Activated T-helper 1 cell treated with anti-CD3 and anti-CD28 coated beads, Interleukin-12 subunit alpha, Interleukin-12 subunit beta, Interleukin-2, Interleukin-4 antibody, amounts not matched to agents 30 ng/mL and 10 ng/mL and 1 ng/mL, durations not matched to agents 14 hours and 24 hours and 36 hours (primary cell): ENCODE measurements around the gene ARL6IP6. TPM values are rescaled to one million over a fixed set of nuclear protein-coding genes. Genes with fewer than 3 reads are reported as not detected.
"Not testable (repeated sequence)": the region's sequence is repeated elsewhere in the genome, so short reads cannot be mapped to it uniquely, and the experiment has no call there.

Experiments used
- DNase-seq: peaks from one replicate; pipeline ENCODE4 v3.0.0; 2021; ENCODE audit warnings: low spot score
- H3K27ac Mint-ChIP-seq: one replicate; pipeline ENCODE4 v1.8.0; 2021; ENCODE audit warnings: mild to moderate bottlenecking, mixed read lengths
- H3K27me3 Mint-ChIP-seq: one replicate; pipeline ENCODE4 v1.8.0; 2022; ENCODE audit warnings: mild to moderate bottlenecking, moderate library complexity, mixed read lengths; ENCODE audit not compliant: insufficient read depth
- H3K36me3 Mint-ChIP-seq: one replicate; pipeline ENCODE4 v1.8.0; 2021; ENCODE audit warnings: low read depth, mixed read lengths
- H3K4me1 Mint-ChIP-seq: one replicate; pipeline ENCODE4 v1.8.0; 2021; ENCODE audit warnings: low read depth, mixed read lengths
- H3K4me3 Mint-ChIP-seq: one replicate; pipeline ENCODE4 v1.8.0; 2021; ENCODE audit warnings: mild to moderate bottlenecking, moderate library complexity, mixed read lengths
- H3K9me3 Mint-ChIP-seq: one replicate; pipeline ENCODE4 v1.8.0; 2021; ENCODE audit warnings: mixed read lengths
- intact Hi-C: fragments of 100-400 bp; cut with micrococcal nuclease; formaldehyde crosslinking; loops from one replicate; pipeline ENCODE4 v1.15.1; 2024
- total RNA-seq: library from RNA; stranded (reverse); gene quantifications from 2 replicates; pipeline ENCODE4 v1.2.3, GENCODE V29; 2022

The ARL6IP6 gene
- total RNA-seq, 1 donor from 2014 or later = 31.7 TPM

GRCh38 chr2:152708742-152709141 is 9.7 kb upstream of the ARL6IP6 start:
- DNase-seq = no peak
- intact Hi-C loops = no loop called here
- Mint-ChIP-seq H3K27me3 (no peaks in the 10 kb centered on the region), H3K4me1 (peaks cover 31% of the 10 kb centered on the region), H3K4me3 (no peak overlapping the region), H3K9me3 (no peaks in the 10 kb centered on the region), H3K36me3 (peaks cover 57% of the 10 kb centered on the region), H3K27ac (no peak overlapping the region)

- no peaks in the 10 kb centered on the region for H3K27me3 Mint-ChIP-seq
- intact Hi-C loops = no loop called here
- peaks cover 66% of the 10 kb centered on the region for H3K36me3 Mint-ChIP-seq
- peaks cover 43% of the 10 kb centered on the region for H3K4me1 Mint-ChIP-seq
- no peak overlapping the region for H3K27ac Mint-ChIP-seq
- no peak overlapping the region for H3K4me3 Mint-ChIP-seq
- DNase-seq = no peak
- no peaks in the 10 kb centered on the region for H3K9me3 Mint-ChIP-seq
These were observed 7.7 kb upstream of the ARL6IP6 start for GRCh38 chr2:152710713-152711112.

DNA sequence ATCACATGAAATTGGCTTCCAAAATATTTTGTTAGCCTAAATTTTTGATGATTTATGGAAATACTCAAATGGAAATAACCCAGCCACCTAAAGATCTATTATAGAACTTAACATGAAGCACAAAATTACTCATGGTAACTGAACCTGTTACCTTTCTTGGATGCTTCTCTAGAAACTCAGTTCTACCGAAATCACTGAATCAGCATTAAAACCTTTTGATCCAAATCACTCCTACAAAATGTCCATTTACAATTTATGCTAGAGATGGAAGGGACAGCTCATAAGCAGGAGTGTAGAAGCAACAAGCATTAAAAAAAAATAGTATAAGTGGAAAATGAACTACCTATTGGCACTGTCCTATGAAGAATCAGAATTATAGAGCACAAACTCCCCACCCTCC is 3.3 kb upstream of the ARL6IP6 start:
- no peak for DNase-seq
- peak overlapping the region; percentile 72 for H3K27ac Mint-ChIP-seq
- peaks cover 52% of the 10 kb centered on the region for H3K36me3 Mint-ChIP-seq
- H3K4me1 Mint-ChIP-seq = peaks cover 56% of the 10 kb centered on the region
- H3K4me3 Mint-ChIP-seq = peak overlapping the region; percentile 69
- intact Hi-C loops = loop anchor here (5.0 kb wide), 2 partner anchors 33 to 1428 kb away; partner anchors contain the start of gene NMI
- no peaks in the 10 kb centered on the region for H3K9me3 Mint-ChIP-seq
- H3K27me3 Mint-ChIP-seq = peaks cover 1% of the 10 kb centered on the region

- Mint-ChIP-seq H3K36me3 (peaks cover 44% of the 10 kb centered on the region), H3K27ac (peak overlapping the region; percentile 97), H3K4me3 (peak overlapping the region; percentile 100), H3K9me3 (no peaks in the 10 kb centered on the region), H3K27me3 (peaks cover 1% of the 10 kb centered on the region), H3K4me1 (peaks cover 55% of the 10 kb centered on the region)
- no peak for DNase-seq
- intact Hi-C loops = loop anchor here (2.0 to 5.0 kb wide), 4 partner anchors 34 to 1429 kb away; partner anchors contain the start of gene NMI
These were observed 2.5 kb upstream of the ARL6IP6 start for GRCh38 chr2:152715854-152716428.

- intact Hi-C loops = loop anchor here (1.0 to 5.0 kb wide), 9 partner anchors 23 to 1430 kb away; partner anchors contain the start of genes ARL5A, FMNL2, NMI and STAM2
- Mint-ChIP-seq H3K4me1 (peaks cover 57% of the 10 kb centered on the region), H3K36me3 (peaks cover 43% of the 10 kb centered on the region)
These were observed 1.6 kb upstream of the ARL6IP6 start for GRCh38 chr2:152716805-152717227.

GRCh38 chr2:152717228-152718075 is 968 bp upstream of the ARL6IP6 start, which contains the start of gene PRPF40A:
TSS of gene PRPF40A (minus strand) at chr2:152717461. CDS start at chr2:152717439, 22 bp downstream.
- no peaks in the 10 kb centered on the region for H3K9me3 Mint-ChIP-seq
- intact Hi-C loops = loop anchor here (1.0 to 5.0 kb wide), 10 partner anchors 23 to 1430 kb away; partner anchors contain the start of genes ARL5A, FMNL2, NMI and STAM2
- H3K4me1 Mint-ChIP-seq = peaks cover 56% of the 10 kb centered on the region
- H3K4me3 Mint-ChIP-seq = peak within 1 kb of the TSS; percentile 100
- peak within 1 kb of the TSS; percentile 97 for H3K27ac Mint-ChIP-seq
- peaks cover 42% of the 10 kb centered on the region for H3K36me3 Mint-ChIP-seq
- peak; percentile 98 for DNase-seq
- H3K27me3 Mint-ChIP-seq = peaks cover 1% of the 10 kb centered on the region

More at GRCh38 chr2:152716805-152717227, 1.6 kb upstream of the ARL6IP6 start:
- peak; percentile 17 for DNase-seq
- H3K4me3 Mint-ChIP-seq = peak overlapping the region; percentile 100
- peaks cover 1% of the 10 kb centered on the region for H3K27me3 Mint-ChIP-seq
- H3K9me3 Mint-ChIP-seq = no peaks in the 10 kb centered on the region
- H3K27ac Mint-ChIP-seq = peak overlapping the region; percentile 97

DNA sequence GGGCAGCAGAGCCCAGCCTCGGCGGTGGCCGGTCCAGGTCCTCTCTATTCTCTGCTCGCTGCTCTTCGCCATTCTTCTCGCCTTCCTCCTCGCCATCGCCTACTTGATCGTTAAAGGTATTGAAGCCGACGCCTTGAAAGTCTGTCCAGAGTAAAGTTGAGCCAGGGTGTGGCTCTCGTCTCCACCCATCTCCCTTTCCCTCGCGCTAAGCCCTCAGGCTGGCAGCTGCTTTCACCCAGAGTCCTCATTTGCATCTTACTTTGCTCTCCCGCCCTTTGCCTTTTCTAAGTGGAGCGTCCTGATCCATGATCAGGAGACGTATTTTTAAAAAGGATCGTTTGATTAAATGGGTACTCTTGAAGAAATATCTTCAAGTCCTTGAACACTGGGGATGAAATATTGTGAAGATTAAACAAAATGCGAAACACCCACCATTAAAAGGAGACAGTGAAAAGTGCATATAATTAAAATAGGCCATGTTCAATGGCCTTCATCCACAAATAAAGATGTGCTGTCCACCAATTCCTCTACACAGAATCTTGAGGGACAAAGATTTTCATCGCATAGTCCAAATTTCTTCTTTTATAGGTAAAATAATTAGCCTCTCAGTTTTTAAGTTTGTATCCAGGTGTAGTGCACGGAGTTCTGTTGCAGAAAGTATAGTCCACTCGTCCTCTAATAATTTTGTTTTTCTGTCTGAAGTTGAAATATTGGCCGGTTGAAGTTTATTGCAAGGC is 657 bp downstream of the ARL6IP6 start:
- Mint-ChIP-seq H3K4me3 (peak overlapping the region; percentile 100), H3K27ac (peak overlapping the region; percentile 97), H3K9me3 (no peaks in the 10 kb centered on the region), H3K36me3 (peaks cover 35% of the 10 kb centered on the region), H3K4me1 (peaks cover 57% of the 10 kb centered on the region), H3K27me3 (peaks cover 1% of the 10 kb centered on the region)
- DNase-seq = no peak
- intact Hi-C loops = loop anchor here (1.0 to 5.0 kb wide), 4 partner anchors 8 to 1432 kb away; partner anchors contain the start of gene NMI

DNA sequence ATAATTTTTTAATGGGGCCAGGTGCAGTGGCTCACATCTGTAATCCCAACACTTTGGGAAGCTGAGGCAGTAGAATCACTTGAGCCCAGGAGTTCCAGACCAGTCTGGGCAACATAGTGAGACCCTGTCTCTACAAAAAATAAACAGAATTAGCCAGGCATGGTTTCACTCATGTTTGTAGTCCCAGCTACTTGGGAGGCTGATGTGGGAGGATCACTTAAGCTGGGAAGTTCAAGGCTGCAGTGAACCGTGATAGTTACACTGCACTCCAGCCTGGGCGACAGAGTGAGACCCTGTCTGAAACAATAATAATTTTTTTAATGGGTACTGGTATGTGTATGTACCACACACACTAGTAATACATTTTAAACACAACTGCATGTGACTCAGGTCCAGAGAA is 2.4 kb downstream of the ARL6IP6 start:
- Mint-ChIP-seq H3K27me3 (peaks cover 1% of the 10 kb centered on the region), H3K9me3 (no peaks in the 10 kb centered on the region), H3K4me1 (peaks cover 46% of the 10 kb centered on the region), H3K4me3 (peak overlapping the region; percentile 87), H3K36me3 (peaks cover 30% of the 10 kb centered on the region), H3K27ac (no peak overlapping the region)
- intact Hi-C loops = no loop called here
- no peak for DNase-seq

DNA sequence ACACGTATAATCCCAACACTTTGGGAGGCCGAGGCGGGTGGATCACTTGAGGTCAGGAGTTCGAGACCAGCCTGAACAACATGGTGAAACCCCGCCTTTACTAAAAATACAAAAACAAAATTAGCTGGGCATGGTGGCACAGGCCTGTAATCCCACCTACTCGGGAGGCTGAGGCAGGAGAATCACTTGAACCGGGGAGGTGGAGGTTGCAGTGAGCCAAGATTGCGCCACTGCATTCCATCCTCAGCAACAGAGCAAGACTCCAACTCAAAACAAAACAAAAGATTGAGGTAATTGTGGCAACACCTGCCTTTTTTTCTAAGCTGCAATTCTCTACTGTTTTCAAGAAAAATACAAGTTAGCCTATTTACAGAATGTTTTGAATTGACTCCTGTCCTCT is 4.2 kb downstream of the ARL6IP6 start:
- H3K9me3 Mint-ChIP-seq, intact Hi-C loops, H3K27ac Mint-ChIP-seq, DNase-seq, H3K4me3 Mint-ChIP-seq, H3K27me3 Mint-ChIP-seq: not testable (repeated sequence)
- peaks cover 37% of the 10 kb centered on the region for H3K4me1 Mint-ChIP-seq
- H3K36me3 Mint-ChIP-seq = peaks cover 16% of the 10 kb centered on the region

GRCh38 chr2:152723918-152724317 is 5.5 kb downstream of the ARL6IP6 start:
- no peaks in the 10 kb centered on the region for H3K9me3 Mint-ChIP-seq
- no peak overlapping the region for H3K4me3 Mint-ChIP-seq
- intact Hi-C loops = no loop called here
- peaks cover 16% of the 10 kb centered on the region for H3K36me3 Mint-ChIP-seq
- no peak for DNase-seq
- no peak overlapping the region for H3K27ac Mint-ChIP-seq
- H3K4me1 Mint-ChIP-seq = peaks cover 37% of the 10 kb centered on the region
- H3K27me3 Mint-ChIP-seq = no peaks in the 10 kb centered on the region

DNA sequence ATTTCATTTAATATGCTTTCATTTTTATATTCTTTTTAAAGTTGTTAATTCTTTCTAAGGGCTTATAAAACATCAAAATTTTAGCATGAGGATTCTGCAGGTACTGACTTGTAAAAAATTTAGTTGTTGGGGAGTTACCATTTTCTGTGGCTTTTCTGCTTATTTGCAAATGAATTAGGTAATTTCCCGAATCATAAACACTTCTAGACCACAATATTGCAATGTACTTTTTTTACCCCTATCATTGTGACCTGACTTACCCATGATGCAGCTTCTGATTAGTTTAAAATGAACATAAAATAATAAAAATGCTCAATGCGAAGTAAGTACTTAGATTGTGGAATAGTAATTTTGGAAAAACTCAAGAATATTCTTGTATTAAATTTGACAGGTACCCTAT is 11.4 kb downstream of the ARL6IP6 start:
- H3K36me3 Mint-ChIP-seq = peaks cover 3% of the 10 kb centered on the region

DNA sequence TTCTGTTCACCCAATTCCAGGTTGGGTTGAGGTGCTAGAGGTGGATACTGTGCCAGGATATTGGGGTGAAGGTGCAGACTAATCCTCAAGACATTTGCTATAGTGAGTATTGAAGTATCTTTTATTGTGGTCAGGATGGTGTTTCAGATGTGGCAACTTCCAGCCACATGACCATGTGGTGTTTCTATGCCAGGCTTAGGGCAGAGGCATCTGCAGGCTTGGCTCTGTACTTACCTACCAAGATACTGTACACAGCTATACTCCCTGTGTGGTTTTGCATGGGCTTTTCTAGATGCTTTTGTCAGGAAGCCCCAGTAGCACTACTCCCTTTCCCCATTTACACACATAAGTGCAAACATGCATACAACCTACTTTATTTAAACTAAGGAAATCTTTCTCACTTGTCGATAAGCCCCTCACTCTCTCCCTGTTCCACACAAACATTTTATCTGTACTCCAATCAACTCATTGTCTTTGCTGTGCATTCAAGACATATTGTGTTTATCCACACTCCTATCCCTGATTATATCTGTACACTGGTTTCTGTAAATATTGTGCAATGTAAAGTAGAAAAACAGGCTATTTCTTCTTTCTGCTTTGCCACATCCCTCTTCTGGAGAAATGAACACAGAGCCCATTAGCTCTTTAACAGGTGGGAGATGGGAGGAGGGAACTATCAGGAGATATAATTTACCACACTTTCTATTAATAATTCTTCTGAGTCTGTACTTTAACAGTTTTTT is 12.3 kb downstream of the ARL6IP6 start:
- DNase-seq = peak; percentile 29
- intact Hi-C loops = no loop called here
- no peak overlapping the region for H3K27ac Mint-ChIP-seq
- H3K36me3 Mint-ChIP-seq = peaks cover 3% of the 10 kb centered on the region
- no peaks in the 10 kb centered on the region for H3K27me3 Mint-ChIP-seq
- H3K4me1 Mint-ChIP-seq = peaks cover 28% of the 10 kb centered on the region
- no peaks in the 10 kb centered on the region for H3K9me3 Mint-ChIP-seq
- peak overlapping the region; percentile 6 for H3K4me3 Mint-ChIP-seq

More for the DNA sequence above, 11.4 kb downstream of the ARL6IP6 start:
- no peaks in the 10 kb centered on the region for H3K9me3 Mint-ChIP-seq
- no peak for DNase-seq
- no peaks in the 10 kb centered on the region for H3K27me3 Mint-ChIP-seq
- peaks cover 27% of the 10 kb centered on the region for H3K4me1 Mint-ChIP-seq
- intact Hi-C loops = no loop called here
- no peak overlapping the region for H3K4me3 Mint-ChIP-seq
- H3K27ac Mint-ChIP-seq = no peak overlapping the region
